ENCODE results near the gene DEAF1.
"Not testable (repeated sequence)": the region's sequence is repeated elsewhere in the genome, so short reads cannot be mapped to it uniquely, and the experiment has no call there.

DEAF1 gene

GRCh38 chr11:694563-695287 lies at the start of gene DEAF1:
Gene DEAF1 (minus strand): TSS chr11:695222. CDS start chr11:695047, 175 bp downstream.
- DNase-seq = peak; percentile 100

- no peak for DNase-seq
These were observed 47.7 kb upstream of the DEAF1 start for GRCh38 chr11:742571-743201.

GRCh38 chr11:742156-742546 lies 47.1 kb upstream of the DEAF1 start:
- no peak for DNase-seq

GRCh38 chr11:737899-738298 lies 42.9 kb upstream of the DEAF1 start:
- DNase-seq = not testable (repeated sequence)

GRCh38 chr11:737366-737765 lies 42.3 kb upstream of the DEAF1 start:
- no peak for DNase-seq

- not testable (repeated sequence) for DNase-seq
These were observed 39.5 kb upstream of the DEAF1 start for GRCh38 chr11:734541-734940.

- DNase-seq = no peak
These were observed 38.0 kb upstream of the DEAF1 start for GRCh38 chr11:733072-733471.

- DNase-seq = no peak
These were observed 34.6 kb upstream of the DEAF1 start for GRCh38 chr11:729492-730074.

- no peak for DNase-seq
These were observed 34.0 kb upstream of the DEAF1 start for GRCh38 chr11:728901-729491.

GRCh38 chr11:727859-728748 lies 33.1 kb upstream of the DEAF1 start:
- DNase-seq = peak; percentile 77

- DNase-seq = no peak
These were observed 32.3 kb upstream of the DEAF1 start for GRCh38 chr11:727281-727701.

- DNase-seq = peak; percentile 49
These were observed 31.5 kb upstream of the DEAF1 start for GRCh38 chr11:726278-727220.

- no peak for DNase-seq
These were observed 30.7 kb upstream of the DEAF1 start for GRCh38 chr11:725624-726202.

GRCh38 chr11:724778-725386 lies 29.9 kb upstream of the DEAF1 start:
- DNase-seq = no peak

GRCh38 chr11:724049-724777 lies 29.2 kb upstream of the DEAF1 start:
- DNase-seq = no peak

GRCh38 chr11:723120-723883 lies 28.3 kb upstream of the DEAF1 start:
- no peak for DNase-seq

- DNase-seq = no peak
These were observed 27.4 kb upstream of the DEAF1 start for GRCh38 chr11:722346-722811.

- DNase-seq = no peak
These were observed 26.8 kb upstream of the DEAF1 start for GRCh38 chr11:721741-722345.

Data from stimulated activated CD4-positive, alpha-beta T cell treated with anti-CD3 and anti-CD28 coated beads, Interleukin-1b, Interleukin-23, amount 100 ng/mL, for 48 hours (primary cell).